Neutrophil (primary cell): ENCODE data around the gene RPL37A.

Experiments used
- H3K27ac ChIP-seq: fragments of 200-600 bp; sonication (generic); 2 replicates; pipeline ENCODE4 v1.5.1; 2016; ENCODE audit warnings: mild to moderate bottlenecking, moderate library complexity
- H3K27me3 ChIP-seq: fragments of 200-600 bp; sonication (generic); 2 replicates; pipeline ENCODE4 v1.6.0; 2016; ENCODE audit warnings: mild to moderate bottlenecking
- H3K36me3 ChIP-seq: fragments of 200-600 bp; sonication (generic); 2 replicates; pipeline ENCODE4 v1.5.1; 2017
- H3K4me1 ChIP-seq, 2 experiments: fragments of 200-600 bp in 1 of 2; sonication (generic) in 1 of 2; 1 replicate in 1 of 2; 2 replicates in 1 of 2; pipeline versions ENCODE4 v1.5.1 to v1.6.1; 2013 to 2016; ENCODE audit warnings: low read depth in 1 of 2, low read length in 1 of 2, mild to moderate bottlenecking in 1 of 2, moderate library complexity in 1 of 2; ENCODE audit not compliant: control insufficient read depth in 1 of 2, insufficient read depth in 1 of 2
- H3K4me3 ChIP-seq, 2 experiments: fragments of 200-600 bp in 1 of 2; sonication (generic) in 1 of 2; 1 replicate in 1 of 2; 2 replicates in 1 of 2; pipeline ENCODE4 v1.5.1; 2013 to 2016; ENCODE audit warnings: low read depth in 1 of 2, low read length in 1 of 2, mild to moderate bottlenecking in 1 of 2, moderate library complexity in 1 of 2
- H3K9me3 ChIP-seq: fragments of 200-600 bp; sonication (generic); 2 replicates; pipeline ENCODE4 v1.5.1; 2016
- CTCF ChIP-seq: fragments of 200-600 bp; sonication (generic); IDR thresholded peaks from 2 replicates; pipeline ENCODE4 v1.5.1; 2016; ENCODE audit warnings: antibody characterized with exemption

Gene RPL37A

GRCh38 chr2:216474925-216475670 is 23.5 kb upstream of the RPL37A start:
- no peak overlapping the region for H3K4me3 ChIP-seq
- H3K9me3 ChIP-seq: no peaks in the 10 kb centered on the region
- peaks cover 21% of the 10 kb centered on the region for H3K36me3 ChIP-seq
- no peak for TF ChIP-seq CTCF
- H3K27ac ChIP-seq: no peak overlapping the region
- H3K27me3 ChIP-seq: no peaks in the 10 kb centered on the region
- H3K4me1 ChIP-seq: peaks cover 8 to 9% of the 10 kb centered on the region in 2 experiments

DNA sequence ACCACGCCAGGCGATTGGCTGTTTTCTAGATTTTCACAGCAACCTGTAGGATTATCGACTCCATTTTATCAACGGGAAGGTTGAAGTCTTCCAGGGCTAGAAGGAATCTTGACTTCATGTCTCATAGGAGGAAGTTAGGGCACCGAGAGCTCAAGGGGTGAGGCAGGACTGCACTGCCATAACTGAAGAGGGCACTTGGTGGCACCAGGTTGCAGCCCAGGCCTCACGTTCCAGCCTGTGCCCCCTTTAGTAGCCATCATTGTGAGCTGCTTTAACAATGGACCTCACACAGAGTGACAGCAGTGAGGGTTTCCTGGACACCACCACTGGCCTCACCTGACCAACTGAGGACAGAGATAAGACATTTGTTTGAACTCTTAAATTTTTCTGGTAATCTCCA is 22.9 kb upstream of the RPL37A start:
- Histone ChIP-seq H3K27me3 (no peaks in the 10 kb centered on the region), H3K27ac (no peak overlapping the region), H3K4me1 (peaks cover 8 to 9% of the 10 kb centered on the region in 2 experiments), H3K4me3 (no peak overlapping the region), H3K36me3 (peaks cover 21% of the 10 kb centered on the region), H3K9me3 (no peaks in the 10 kb centered on the region)
- TF ChIP-seq CTCF: no peak

DNA sequence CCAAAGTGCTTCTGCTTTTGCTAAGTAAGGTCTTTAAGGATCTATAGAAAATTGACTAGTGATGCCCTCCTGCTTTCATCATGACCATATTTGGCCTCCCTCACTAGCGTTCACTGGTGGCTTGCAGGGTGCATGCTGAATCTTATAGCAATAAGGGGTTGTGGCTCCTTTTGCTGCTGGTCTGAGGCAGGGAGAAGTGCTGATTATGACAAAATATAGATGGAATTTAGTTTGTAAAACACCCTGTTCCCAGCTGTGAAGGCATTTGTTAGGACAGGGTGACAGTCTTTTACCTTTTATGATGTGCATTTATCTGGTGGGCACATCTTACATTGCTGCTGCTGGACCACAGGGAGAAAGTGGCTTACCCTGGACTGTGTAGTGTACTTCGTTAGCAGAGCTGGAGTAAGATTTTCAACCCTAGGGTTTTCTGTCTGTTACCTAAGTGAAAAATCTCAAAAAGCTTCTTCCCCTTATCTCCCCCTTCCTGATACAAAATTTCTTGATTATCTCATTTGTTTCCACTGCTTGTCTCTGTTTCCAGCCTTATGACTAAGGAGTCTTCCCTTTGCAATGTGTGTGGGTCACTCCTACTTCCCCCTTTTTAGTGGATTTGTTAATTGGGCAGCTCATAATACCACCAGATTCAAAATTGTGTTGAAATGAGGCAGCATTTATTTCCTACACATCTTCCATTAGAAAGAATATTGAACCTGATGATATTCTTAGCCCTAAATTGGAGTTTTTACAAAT is 21.2 kb upstream of the RPL37A start:
- TF ChIP-seq CTCF: no peak
- Histone ChIP-seq H3K27ac (no peak overlapping the region), H3K36me3 (peaks cover 20% of the 10 kb centered on the region), H3K27me3 (no peaks in the 10 kb centered on the region), H3K4me3 (no peak overlapping the region), H3K9me3 (no peaks in the 10 kb centered on the region), H3K4me1 (peaks cover 8 to 9% of the 10 kb centered on the region in 2 experiments)

- Histone ChIP-seq H3K9me3 (no peaks in the 10 kb centered on the region), H3K36me3 (peaks cover 23% of the 10 kb centered on the region), H3K27ac (no peak overlapping the region), H3K4me1 (peaks cover 8 to 9% of the 10 kb centered on the region in 2 experiments), H3K4me3 (no peak overlapping the region), H3K27me3 (no peaks in the 10 kb centered on the region)
- TF ChIP-seq CTCF: no peak
Observed at GRCh38 chr2:216478151-216478550, 20.5 kb upstream of the RPL37A start.

DNA sequence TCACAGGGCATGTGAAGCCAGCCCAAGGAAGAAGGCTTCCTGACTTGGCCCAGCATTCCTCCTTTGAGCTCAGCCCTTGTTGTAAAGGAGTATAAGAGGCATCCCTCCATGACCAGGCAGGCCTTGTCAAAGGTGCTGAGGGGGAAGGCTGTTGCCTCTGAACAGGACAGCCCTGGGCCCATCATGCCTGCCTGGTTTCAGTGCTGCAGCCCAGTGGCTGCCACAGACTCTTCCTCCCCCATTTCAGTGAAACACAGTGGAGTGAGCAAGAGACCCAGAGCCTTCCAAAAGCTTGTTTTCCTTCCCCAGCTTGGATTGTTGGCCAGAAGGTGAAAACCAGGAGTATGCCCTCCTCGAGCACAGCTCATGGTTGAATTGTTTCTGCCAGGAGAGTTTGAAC is 19.9 kb upstream of the RPL37A start:
- TF ChIP-seq CTCF: no peak
- Histone ChIP-seq H3K27ac (no peak overlapping the region), H3K4me3 (no peak overlapping the region), H3K27me3 (no peaks in the 10 kb centered on the region), H3K36me3 (peaks cover 25% of the 10 kb centered on the region), H3K9me3 (no peaks in the 10 kb centered on the region), H3K4me1 (peaks cover 8 to 9% of the 10 kb centered on the region in 2 experiments)
